IMR-90 (cell line): ENCODE measurements around the gene SIAH1. TPM values are rescaled to one million over a fixed set of nuclear protein-coding genes. Genes with fewer than 3 reads are reported as not detected.

Experiments used
- ATAC-seq: fragments of 200-7000 bp; cut with Tn5 transposase; 2 replicates; pipeline ENCODE4 v1.9.1; 2020; ENCODE audit warnings: low read depth, mild to moderate bottlenecking, moderate library complexity
- BruUV-seq: library from RNA; stranded (reverse); fragments of 400-500 nt; replicated peaks from 2 replicates; lab custom pipeline; 2021; lab: Mats Ljungman, UMichigan
- CTCF ChIA-PET: fragments of 300-600 bp; formaldehyde crosslinking; extraction: SDS; loops from one replicate; lab custom pipeline; 2021; ENCODE audit warnings: antibody characterized with exemption; lab: Yijun Ruan, JAX
- POLR2A ChIA-PET: fragments of 300-600 bp; sonication (Branson Sonifier 250); formaldehyde crosslinking; loops from one replicate; lab custom pipeline; 2022; ENCODE audit warnings: antibody characterized with exemption; ENCODE audit not compliant: unreplicated experiment; lab: Charles Lee
- DNase-seq: peaks from one replicate; pipeline ENCODE4 v3.0.0; 2013
- H2AFZ ChIP-seq: replicated peaks from 2 replicates; pipeline ENCODE3; 2013; ENCODE audit warnings: low read length, mild to moderate bottlenecking; ENCODE audit not compliant: poor library complexity
- H2AK5ac ChIP-seq: 2 replicates; pipeline ENCODE4 v1.6.1; 2013; ENCODE audit warnings: low read depth, low read length, inconsistent platforms
- H2AK9ac ChIP-seq: replicated peaks from 2 replicates; pipeline ENCODE3; 2013; ENCODE audit warnings: mild to moderate bottlenecking, low read depth, low read length, moderate library complexity; ENCODE audit not compliant: poor library complexity
- H2BK120ac ChIP-seq: 2 replicates; pipeline ENCODE4 v1.6.1; 2013; ENCODE audit warnings: low read depth, low read length, inconsistent platforms
- H2BK15ac ChIP-seq: 3 replicates; pipeline ENCODE4 v1.6.1; 2013; ENCODE audit warnings: low read depth, low read length, inconsistent platforms
- H2BK20ac ChIP-seq: 2 replicates; pipeline ENCODE4 v1.6.1; 2013; ENCODE audit warnings: low read depth, mild to moderate bottlenecking, inconsistent platforms, low read length, moderate library complexity
- H2BK5ac ChIP-seq: 2 replicates; pipeline ENCODE4 v1.6.1; 2013; ENCODE audit warnings: mild to moderate bottlenecking, low read depth, low read length, inconsistent platforms; ENCODE audit not compliant: poor library complexity, severe bottlenecking
- H3K14ac ChIP-seq: replicated peaks from 2 replicates; pipeline ENCODE4 v1.6.1; 2013; ENCODE audit warnings: low read depth, low read length, inconsistent platforms
- H3K18ac ChIP-seq: 2 replicates; pipeline ENCODE4 v1.6.1; 2013; ENCODE audit warnings: low read depth, low read length, control low read depth
- H3K23ac ChIP-seq: 2 replicates; pipeline ENCODE4 v1.6.1; 2013; ENCODE audit warnings: low read depth, low read length, inconsistent platforms
- H3K27ac ChIP-seq: 2 replicates; pipeline ENCODE4 v1.5.1; 2013; ENCODE audit warnings: mild to moderate bottlenecking, control low read depth, low read length; ENCODE audit not compliant: insufficient read depth
- H3K27me3 ChIP-seq: 2 replicates; pipeline ENCODE4 v1.6.1; 2013; ENCODE audit warnings: low read length; ENCODE audit not compliant: control insufficient read depth, insufficient read depth
- H3K36me3 ChIP-seq: 2 replicates; pipeline ENCODE4 v1.6.1; 2013; ENCODE audit warnings: low read length, mixed read lengths; ENCODE audit not compliant: control insufficient read depth, insufficient read depth
- H3K4ac ChIP-seq: 2 replicates; pipeline ENCODE4 v1.6.1; 2013; ENCODE audit warnings: low read depth, low read length, inconsistent platforms
- H3K4me1 ChIP-seq: 2 replicates; pipeline ENCODE4 v1.6.1; 2013; ENCODE audit warnings: low read length, mixed read lengths; ENCODE audit not compliant: control insufficient read depth, insufficient read depth
- H3K4me2 ChIP-seq: 2 replicates; pipeline ENCODE4 v1.6.1; 2013; ENCODE audit warnings: low read depth, mild to moderate bottlenecking, control low read depth, low read length, moderate library complexity
- H3K4me3 ChIP-seq: 2 replicates; pipeline ENCODE4 v1.5.1; 2013; ENCODE audit warnings: low read depth, mild to moderate bottlenecking, control low read depth, low read length, moderate library complexity; ENCODE audit not compliant: insufficient read depth
- H3K56ac ChIP-seq: 2 replicates; pipeline ENCODE4 v1.6.1; 2013; ENCODE audit warnings: low read length, inconsistent platforms; ENCODE audit not compliant: insufficient read depth; ENCODE audit errors: extremely low read depth
- H3K79me1 ChIP-seq, 2 experiments: 2 replicates each; pipeline ENCODE4 v1.6.1; 2013; ENCODE audit warnings: low read length in 2 of 2, inconsistent platforms in 1 of 2, low read depth in 1 of 2
- H3K9ac ChIP-seq: 2 replicates; pipeline ENCODE4 v1.6.1; 2013; ENCODE audit warnings: low read depth, low read length, control low read depth
- H3K9me1 ChIP-seq: 2 replicates; pipeline ENCODE4 v1.6.1; 2013; ENCODE audit warnings: low read length, inconsistent platforms; ENCODE audit not compliant: insufficient read depth
- H3K9me3 ChIP-seq: 2 replicates; pipeline ENCODE4 v1.6.1; 2013; ENCODE audit warnings: low read length; ENCODE audit not compliant: control insufficient read depth, insufficient read depth
- H4K20me1 ChIP-seq: 2 replicates; pipeline ENCODE4 v1.6.1; 2013; ENCODE audit warnings: low read length, inconsistent platforms; ENCODE audit not compliant: insufficient read depth
- H4K5ac ChIP-seq: 2 replicates; pipeline ENCODE4 v1.6.1; 2013; ENCODE audit warnings: mild to moderate bottlenecking, low read depth, low read length, control low read depth
- H4K8ac ChIP-seq, 2 experiments: 2 replicates each; pipeline ENCODE4 v1.6.1; 2013; ENCODE audit warnings: low read depth in 2 of 2, low read length in 2 of 2, control low read depth in 1 of 2, inconsistent platforms in 1 of 2
- H4K91ac ChIP-seq: 2 replicates; pipeline ENCODE4 v1.6.1; 2013; ENCODE audit warnings: low read depth, low read length, inconsistent platforms; ENCODE audit not compliant: insufficient read depth
- BHLHE40 ChIP-seq: fragments of 150-350 bp; IDR thresholded peaks from 2 replicates; pipeline ENCODE4 v1.6.1; 2016; ENCODE audit warnings: mild to moderate bottlenecking, low read depth, low read length
- CEBPB ChIP-seq: IDR thresholded peaks from 2 replicates; pipeline ENCODE4 v1.6.1; 2012; ENCODE audit warnings: low read depth, low read length, improper control_type of control experiment
- CHD1 ChIP-seq: IDR thresholded peaks from 2 replicates; pipeline ENCODE4 v1.6.1; 2012; ENCODE audit warnings: low read depth, low read length, improper control_type of control experiment
- CTCF ChIP-seq: conservative IDR thresholded peaks from 2 replicates; pipeline ENCODE4 v1.5.1; 2012; ENCODE audit warnings: mild to moderate bottlenecking, low read depth, low read length, improper control_type of control experiment
- ELK1 ChIP-seq: fragments of 150-350 bp; IDR thresholded peaks from 2 replicates; pipeline ENCODE4 v1.6.1; 2016; ENCODE audit warnings: low read depth, mild to moderate bottlenecking, low read length, moderate library complexity, borderline replicate concordance
- FOS ChIP-seq: fragments of 150-350 bp; IDR thresholded peaks from 2 replicates; pipeline ENCODE4 v1.6.1; 2016; ENCODE audit warnings: low read depth, low read length
- MAFK ChIP-seq: IDR thresholded peaks from 2 replicates; pipeline ENCODE4 v1.6.1; 2012; ENCODE audit warnings: low read depth, low read length, improper control_type of control experiment
- MAZ ChIP-seq: IDR thresholded peaks from 2 replicates; pipeline ENCODE4 v1.6.1; 2012; ENCODE audit warnings: low read depth, mild to moderate bottlenecking, low read length, improper control_type of control experiment, moderate library complexity, borderline replicate concordance
- MXI1 ChIP-seq: IDR thresholded peaks from 2 replicates; pipeline ENCODE4 v1.6.1; 2012; ENCODE audit warnings: low read depth, mild to moderate bottlenecking, low read length, moderate library complexity, borderline replicate concordance
- NFE2L2 ChIP-seq: fragments of 150-350 bp; IDR thresholded peaks from 2 replicates; pipeline ENCODE4 v1.6.1; 2016; ENCODE audit warnings: low read depth, mild to moderate bottlenecking, low read length
- POLR2A ChIP-seq: IDR thresholded peaks from 2 replicates; pipeline ENCODE4 v1.6.1; 2012; ENCODE audit warnings: mild to moderate bottlenecking, low read depth, low read length
- RAD21 ChIP-seq: IDR thresholded peaks from 2 replicates; pipeline ENCODE4 v1.6.1; 2012; ENCODE audit warnings: low read length, improper control_type of control experiment
- RCOR1 ChIP-seq: IDR thresholded peaks from 2 replicates; pipeline ENCODE4 v1.6.1; 2012; ENCODE audit warnings: mild to moderate bottlenecking, low read length, improper control_type of control experiment; ENCODE audit not compliant: insufficient replicate concordance
- RFX5 ChIP-seq: IDR thresholded peaks from 2 replicates; pipeline ENCODE4 v1.8.0; 2012; ENCODE audit warnings: low read depth, mild to moderate bottlenecking, low read length, moderate library complexity
- SMC3 ChIP-seq: fragments of 150-350 bp; IDR thresholded peaks from 2 replicates; pipeline ENCODE4 v1.6.1; 2016; ENCODE audit warnings: low read depth, mild to moderate bottlenecking, antibody characterized with exemption, low read length, moderate library complexity
- USF2 ChIP-seq: fragments of 150-350 bp; IDR thresholded peaks from 2 replicates; pipeline ENCODE4 v1.6.1; 2017; ENCODE audit warnings: mild to moderate bottlenecking, antibody characterized with exemption, low read length, low read depth
- WGBS, 2 experiments: methylation state at CpG; one replicate each; pipeline versions ENCODE4 v1.1.5 to v1.1.7; 2013; ENCODE audit warnings: missing lambda C conversion rate in 2 of 2; ENCODE audit not compliant: insufficient read length in 1 of 2; ENCODE audit errors: extremely low coverage in 2 of 2; 5-methylcytosine and 5-hydroxymethylcytosine counted together
- dilution Hi-C: fragments of 300-500 bp; cut with HindIII; formaldehyde crosslinking; loops from one replicate; pipeline ENCODE4 v1.14.3; 2018; ENCODE audit warnings: low sequenced_read_pairs; ENCODE audit not compliant: unreplicated experiment
- in situ Hi-C: fragments of 300-500 bp; cut with MboI; formaldehyde crosslinking; loops from 3 replicates; pipeline ENCODE4 v1.14.3; 2019; ENCODE audit warnings: low sequenced_read_pairs, inconsistent platforms, mixed read lengths
- intact Hi-C: fragments of 100-400 bp; cut with micrococcal nuclease; formaldehyde crosslinking; loops from 2 replicates; pipeline ENCODE4 v1.10.0; 2022
- polyA plus RNA-seq, 3 experiments: library from polyadenylated mRNA; depleted of rRNA; stranded (reverse); fragments of >200 nt; gene quantifications; 2 replicates each; pipeline ENCODE4 v1.2.3, GENCODE V29; 2012; ENCODE audit warnings: low replicate concordance in 1 of 3
- total RNA-seq: library from RNA; depleted of rRNA; stranded (reverse); fragments of >200 nt; gene quantifications from 2 replicates; pipeline ENCODE4 v1.2.3, GENCODE V29; 2012

SIAH1 gene
- total and polyA plus RNA-seq, 2 of the 4 experiments (the other 2 are of a cell fraction), result 10.3 to 17.7 TPM

- no peak overlapping the region for H4K91ac ChIP-seq
- H3K4me1 ChIP-seq, result peaks cover 5% of the 10 kb centered on the region
- H3K9me1 ChIP-seq, result peaks cover 9% of the 10 kb centered on the region; the same call in 1 of the 2 replicates
- no peak overlapping the region for H3K18ac ChIP-seq
- H3K4ac ChIP-seq, result no peak overlapping the region
- H3K4me3 ChIP-seq, result no peak overlapping the region
- DNase-seq (no peak), ATAC-seq (no peak)
- no peak overlapping the region for H2AFZ ChIP-seq
- no peaks in the 10 kb centered on the region for H4K20me1 ChIP-seq
- H2AK5ac ChIP-seq, result no peak overlapping the region
- no peaks in the 10 kb centered on the region for H3K36me3 ChIP-seq
- H2BK15ac ChIP-seq, result no peak overlapping the region
- no peak overlapping the region for H3K56ac ChIP-seq
- in situ Hi-C loops, result no loop called here
- H2BK5ac ChIP-seq, result no peak overlapping the region
- dilution Hi-C loops, result no loop called here
- H3K27ac ChIP-seq, result no peak overlapping the region
- no peak overlapping the region for H2AK9ac ChIP-seq
- H3K79me1 ChIP-seq, result no peaks in the 10 kb centered on the region
- H3K27me3 ChIP-seq, result no peaks in the 10 kb centered on the region
- no peak overlapping the region for H3K23ac ChIP-seq
- no peaks in the 10 kb centered on the region for H3K9me3 ChIP-seq
- H3K4me2 ChIP-seq, result no peak overlapping the region
- H4K8ac ChIP-seq, result no peak overlapping the region
- no peak overlapping the region for H4K5ac ChIP-seq
- CTCF ChIA-PET, result no interaction called here
- no peak overlapping the region for H2BK120ac ChIP-seq
- H2BK20ac ChIP-seq, result no peak overlapping the region
- TF ChIP-seq MXI1 (no peak), FOS (no peak), POLR2A (no peak), NFE2L2 (no peak), SMC3 (no peak), RCOR1 (no peak), BHLHE40 (no peak), ELK1 (no peak), MAZ (no peak), CEBPB (no peak), RFX5 (no peak), RAD21 (no peak), CHD1 (no peak), MAFK (no peak), USF2 (no peak), CTCF (no peak)
- no peak overlapping the region for H3K14ac ChIP-seq
- intact Hi-C loops, result no loop called here
- POLR2A ChIA-PET, result no interaction called here
- no peak overlapping the region for H3K9ac ChIP-seq
- WGBS, 2 experiments, result no CpG with 5 or more reads among the region's 5 CpGs
- BruUV-seq, result no TSS peak
Observed at GRCh38 chr16:48392407-48392806, 7.2 kb upstream of the SIAH1 start.
